ENCODE data around the gene LRP1.
A peak's percentile ranks its signal among the peaks of the same experiment; 100 is the strongest.

LRP1 gene

GRCh38 chr12:57157588-57158173 lies 29.4 kb downstream of the LRP1 start:
- DNase-seq, result peak; percentile 9

DNA sequence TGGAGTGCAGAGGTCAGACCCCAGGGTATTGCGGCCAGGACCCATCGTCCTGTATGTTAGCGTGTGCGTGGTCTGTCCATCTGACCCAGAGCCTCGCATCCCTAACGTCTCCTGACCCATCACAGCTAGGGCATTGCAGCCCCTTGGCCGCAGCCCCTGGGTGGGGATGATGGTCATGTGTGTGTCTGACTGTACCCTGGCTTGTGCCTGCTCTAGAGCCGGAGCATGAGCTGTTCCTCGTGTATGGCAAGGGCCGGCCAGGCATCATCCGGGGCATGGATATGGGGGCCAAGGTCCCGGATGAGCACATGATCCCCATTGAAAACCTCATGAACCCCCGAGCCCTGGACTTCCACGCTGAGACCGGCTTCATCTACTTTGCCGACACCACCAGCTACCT lies 29.9 kb downstream of the LRP1 start:
- DNase-seq, result no peak

- DNase-seq, result no peak
These were observed 30.4 kb downstream of the LRP1 start for GRCh38 chr12:57158665-57159064.

DNA sequence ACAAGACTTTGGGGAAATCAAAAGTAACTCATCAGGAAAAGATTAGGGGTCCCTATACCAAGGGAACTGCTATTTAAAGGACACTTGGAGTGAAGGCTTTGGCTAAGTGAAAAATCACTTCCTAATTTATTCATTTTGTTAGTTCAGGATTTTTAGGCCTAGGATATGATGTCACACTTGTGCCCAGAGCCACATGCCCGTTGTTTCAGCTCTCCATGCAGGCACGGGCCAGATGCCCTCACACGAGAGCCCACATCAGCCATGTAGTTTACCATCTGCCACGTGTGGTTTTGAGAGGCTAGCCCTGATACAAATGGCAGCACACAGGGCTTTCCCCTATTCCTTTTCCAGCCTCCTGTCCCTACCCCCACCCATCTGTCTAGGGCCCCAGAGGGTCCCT lies 31.0 kb downstream of the LRP1 start:
- no peak for DNase-seq

GRCh38 chr12:57160040-57160439 lies 31.8 kb downstream of the LRP1 start:
- no peak for DNase-seq

- no peak for DNase-seq
These were observed 32.5 kb downstream of the LRP1 start for GRCh38 chr12:57160741-57161140.

GRCh38 chr12:57161491-57161890 lies 33.2 kb downstream of the LRP1 start:
- DNase-seq, result no peak

- no peak for DNase-seq
These were observed 34.4 kb downstream of the LRP1 start for GRCh38 chr12:57162553-57163125.

DNA sequence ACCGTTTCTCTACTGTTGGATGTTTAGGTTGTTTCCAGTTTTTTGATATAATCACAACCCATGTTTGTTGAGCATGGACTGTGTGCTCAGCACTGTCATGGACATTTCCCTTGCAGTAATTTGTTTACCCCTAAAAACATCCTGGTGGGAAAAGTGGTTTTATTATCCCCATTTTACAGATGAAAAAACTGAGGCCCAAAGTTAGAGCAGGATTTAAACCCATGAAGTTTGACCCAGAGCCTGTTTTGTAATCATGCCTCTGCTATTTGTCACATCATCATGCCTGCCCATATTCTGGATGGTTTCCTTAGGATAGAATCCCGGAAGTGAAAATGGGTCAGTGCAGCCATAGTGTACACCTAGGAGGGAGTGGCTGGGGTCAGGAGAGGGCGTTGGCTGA lies 36.2 kb downstream of the LRP1 start:
- DNase-seq, result no peak

DNA sequence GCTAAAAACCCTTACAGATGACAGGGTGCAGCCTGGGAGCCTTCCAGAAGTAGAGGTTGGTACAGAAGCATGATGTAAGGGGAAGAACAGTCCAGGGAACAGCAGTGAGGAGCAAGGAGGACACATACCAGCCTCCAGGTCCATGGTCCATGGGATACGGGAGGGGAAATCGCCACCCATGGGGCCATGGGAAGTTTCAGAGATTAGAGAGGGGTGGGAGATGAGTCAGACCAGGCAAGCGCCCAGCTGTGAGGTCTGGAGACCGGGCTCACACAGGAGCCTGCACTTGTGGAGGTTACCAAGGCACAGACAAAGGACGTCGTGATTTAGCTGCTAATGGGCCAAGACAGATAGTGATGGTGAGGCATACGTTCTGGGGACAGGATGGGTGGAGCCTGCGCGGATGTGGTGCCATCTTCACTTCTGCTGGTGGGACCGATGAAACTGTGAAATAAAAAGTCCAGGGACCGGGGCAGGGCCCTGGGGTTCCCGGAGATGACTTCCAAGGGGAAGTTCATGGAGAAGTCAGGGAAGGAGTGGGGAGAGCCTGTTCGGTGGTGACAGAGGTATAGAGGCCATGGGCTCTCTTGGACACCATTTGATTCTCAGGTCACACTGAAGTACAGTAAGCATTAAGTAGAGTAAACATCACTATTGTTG lies 36.8 kb downstream of the LRP1 start:
- DNase-seq, result no peak

DNA sequence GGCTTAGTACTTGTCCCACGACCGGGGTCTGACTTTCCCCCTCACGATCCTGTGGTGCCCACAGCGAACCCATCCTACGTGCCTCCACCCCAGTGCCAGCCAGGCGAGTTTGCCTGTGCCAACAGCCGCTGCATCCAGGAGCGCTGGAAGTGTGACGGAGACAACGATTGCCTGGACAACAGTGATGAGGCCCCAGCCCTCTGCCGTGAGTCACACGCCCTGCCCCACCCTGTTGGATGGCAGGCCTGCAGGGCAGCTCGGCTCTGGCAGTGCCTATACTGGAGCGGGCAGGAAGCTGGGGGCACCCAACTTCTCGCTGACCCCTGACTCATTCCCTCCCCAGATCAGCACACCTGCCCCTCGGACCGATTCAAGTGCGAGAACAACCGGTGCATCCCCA lies 37.5 kb downstream of the LRP1 start:
- DNase-seq, result no peak

- DNase-seq, result no peak
These were observed 38.7 kb downstream of the LRP1 start for GRCh38 chr12:57166971-57167371.

GRCh38 chr12:57168058-57168457 lies 39.8 kb downstream of the LRP1 start:
- DNase-seq, result no peak

DNA sequence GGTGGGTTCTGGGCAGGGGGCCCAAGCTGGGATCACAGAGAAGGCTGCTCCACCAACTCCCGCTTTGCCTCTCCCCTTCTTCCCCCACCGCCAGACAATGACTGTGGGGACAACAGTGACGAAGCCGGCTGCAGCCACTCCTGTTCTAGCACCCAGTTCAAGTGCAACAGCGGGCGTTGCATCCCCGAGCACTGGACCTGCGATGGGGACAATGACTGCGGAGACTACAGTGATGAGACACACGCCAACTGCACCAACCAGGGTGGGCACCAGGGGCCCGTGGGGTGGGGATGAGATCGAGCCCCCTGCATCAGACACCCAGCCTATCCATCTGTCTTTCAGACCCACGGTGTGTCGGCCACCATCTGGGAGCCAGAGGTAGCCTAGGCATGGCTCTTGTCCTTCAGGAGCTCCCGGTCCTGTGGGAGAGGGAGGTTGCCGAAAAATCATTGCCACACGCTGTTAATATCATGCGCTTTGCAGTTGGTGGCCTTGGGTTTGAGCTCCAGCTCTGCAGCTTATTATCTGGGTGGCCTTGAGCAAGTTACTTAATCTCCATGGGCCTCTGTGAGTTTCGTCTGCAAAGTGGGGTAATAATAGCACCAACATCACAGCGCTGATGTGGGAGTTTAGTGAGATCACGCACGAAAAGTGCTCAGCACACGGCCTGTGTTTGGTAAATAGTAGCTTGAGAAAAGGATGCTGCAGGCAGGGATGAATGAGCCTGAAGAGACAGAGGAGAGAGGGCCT lies 40.9 kb downstream of the LRP1 start:
- DNase-seq, result no peak

- DNase-seq, result no peak
These were observed 41.7 kb downstream of the LRP1 start for GRCh38 chr12:57169969-57170368.

DNA sequence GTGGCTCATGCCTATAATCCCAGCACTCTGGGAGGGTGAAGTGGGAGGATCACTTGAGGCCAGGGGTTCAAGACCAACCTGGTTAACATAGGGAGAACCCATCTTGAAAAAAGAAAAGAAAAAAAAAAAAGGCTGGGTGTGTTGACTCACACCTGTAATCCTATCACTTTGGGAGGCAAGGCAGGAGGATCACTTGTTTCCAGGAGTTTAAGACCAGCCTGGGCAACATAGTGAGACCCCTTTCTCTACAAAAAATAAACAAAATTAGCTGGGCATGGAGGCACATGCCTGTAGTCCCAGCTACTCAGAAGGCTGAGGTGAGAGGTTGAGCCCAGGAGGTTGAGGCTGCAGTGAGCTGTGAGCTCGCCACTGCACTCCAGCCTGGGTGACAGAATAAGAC lies 42.1 kb downstream of the LRP1 start:
- no peak for DNase-seq

- DNase-seq, result no peak
These were observed 42.6 kb downstream of the LRP1 start for GRCh38 chr12:57170927-57171326.

DNA sequence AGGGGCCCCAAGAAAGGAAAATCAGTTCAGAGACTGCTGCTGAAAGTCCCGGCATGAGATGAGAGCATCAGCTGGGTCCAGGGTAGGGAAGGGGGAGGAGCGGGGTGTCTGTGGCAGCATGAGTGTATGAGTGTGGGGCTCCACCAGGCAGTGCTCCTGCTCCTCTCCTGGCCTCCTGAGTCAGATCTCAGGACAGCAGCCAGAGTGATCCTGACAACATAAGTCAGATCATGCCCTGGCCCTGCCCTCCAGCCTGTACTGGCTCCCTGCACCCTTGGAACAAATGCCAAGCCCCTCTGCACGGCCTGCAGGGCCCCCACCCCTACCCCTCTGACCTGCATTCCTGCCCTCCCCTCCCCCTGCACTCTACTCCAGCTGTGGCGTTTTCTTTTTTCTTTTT lies 43.4 kb downstream of the LRP1 start:
- DNase-seq, result no peak

GRCh38 chr12:57173089-57173488 lies 44.8 kb downstream of the LRP1 start:
- no peak for DNase-seq

DNA sequence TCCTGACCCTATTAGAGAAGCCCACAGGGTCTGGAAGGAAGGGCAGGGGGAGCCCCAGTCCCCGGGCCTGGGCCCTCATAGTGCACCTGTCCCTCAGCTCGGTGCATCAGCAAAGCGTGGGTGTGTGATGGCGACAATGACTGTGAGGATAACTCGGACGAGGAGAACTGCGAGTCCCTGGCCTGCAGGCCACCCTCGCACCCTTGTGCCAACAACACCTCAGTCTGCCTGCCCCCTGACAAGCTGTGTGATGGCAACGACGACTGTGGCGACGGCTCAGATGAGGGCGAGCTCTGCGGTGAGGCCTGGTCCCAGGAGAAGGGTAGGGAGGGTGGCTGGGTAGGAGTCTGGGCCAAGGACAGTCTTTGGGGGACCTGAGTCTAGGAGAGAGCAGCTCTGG lies 45.4 kb downstream of the LRP1 start:
- DNase-seq, result no peak

DNA sequence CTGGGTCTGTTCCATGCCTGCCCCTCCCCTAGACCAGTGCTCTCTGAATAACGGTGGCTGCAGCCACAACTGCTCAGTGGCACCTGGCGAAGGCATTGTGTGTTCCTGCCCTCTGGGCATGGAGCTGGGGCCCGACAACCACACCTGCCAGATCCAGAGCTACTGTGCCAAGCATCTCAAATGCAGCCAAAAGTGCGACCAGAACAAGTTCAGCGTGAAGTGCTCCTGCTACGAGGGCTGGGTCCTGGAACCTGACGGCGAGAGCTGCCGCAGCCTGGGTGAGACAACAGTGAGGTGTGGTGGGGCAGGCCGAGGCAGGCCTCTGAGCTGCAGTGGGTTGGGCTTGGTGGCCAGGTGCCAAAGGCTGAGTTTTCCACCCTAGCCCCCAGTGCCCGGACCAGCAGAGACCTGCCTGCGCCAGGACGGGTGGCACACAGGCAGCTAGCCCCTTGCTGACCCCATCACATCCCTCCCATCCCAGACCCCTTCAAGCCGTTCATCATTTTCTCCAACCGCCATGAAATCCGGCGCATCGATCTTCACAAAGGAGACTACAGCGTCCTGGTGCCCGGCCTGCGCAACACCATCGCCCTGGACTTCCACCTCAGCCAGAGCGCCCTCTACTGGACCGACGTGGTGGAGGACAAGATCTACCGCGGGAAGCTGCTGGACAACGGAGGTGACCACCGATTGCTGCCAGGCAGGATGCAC lies 47.3 kb downstream of the LRP1 start:
- DNase-seq, result peak; percentile 34

DNA sequence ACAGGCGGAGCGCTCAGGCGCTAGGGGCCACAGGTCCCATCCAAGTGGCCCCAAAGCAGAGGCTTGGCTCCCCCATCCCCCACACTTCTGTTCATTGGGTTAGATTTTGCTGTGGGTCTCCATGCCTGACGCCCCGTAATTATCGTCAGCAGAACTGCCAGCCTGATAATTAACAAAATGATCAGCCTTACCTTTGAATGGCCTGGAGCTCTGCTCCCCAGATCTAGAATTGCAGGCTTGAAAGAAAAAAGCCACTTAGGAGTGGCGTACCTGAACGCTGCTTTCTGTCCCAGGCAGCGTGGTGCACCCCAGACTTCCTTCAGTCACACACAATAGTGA lies 47.8 kb downstream of the LRP1 start:
- no peak for DNase-seq

DNA sequence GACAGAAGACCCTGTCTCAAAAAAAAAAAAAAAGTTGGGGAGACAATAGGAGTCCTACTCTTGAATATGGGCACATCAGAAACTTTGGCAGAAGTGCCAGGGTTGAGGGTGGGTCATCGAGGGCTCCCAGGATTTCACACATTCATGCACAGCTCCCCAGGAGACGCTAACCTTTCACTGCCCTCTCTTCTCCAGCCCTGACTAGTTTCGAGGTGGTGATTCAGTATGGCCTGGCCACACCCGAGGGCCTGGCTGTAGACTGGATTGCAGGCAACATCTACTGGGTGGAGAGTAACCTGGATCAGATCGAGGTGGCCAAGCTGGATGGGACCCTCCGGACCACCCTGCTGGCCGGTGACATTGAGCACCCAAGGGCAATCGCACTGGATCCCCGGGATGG lies 48.6 kb downstream of the LRP1 start:
- DNase-seq, result no peak

- DNase-seq, result no peak
These were observed 49.1 kb downstream of the LRP1 start for GRCh38 chr12:57177354-57177753.

All from CD4-positive, alpha-beta T cell treated with Interleukin-12 subunit alpha and Interleukin-12 subunit beta, for 1 hour (primary cell).